ENCODE measurements around the gene DHX9. TPM values are rescaled to one million over a fixed set of nuclear protein-coding genes. Genes with fewer than 3 reads are reported as not detected.
A peak's percentile ranks its signal among the peaks of the same experiment; 100 is the strongest.

The DHX9 gene
- total RNA-seq, 1 experiment from 2014 or later = 336 TPM

DNA sequence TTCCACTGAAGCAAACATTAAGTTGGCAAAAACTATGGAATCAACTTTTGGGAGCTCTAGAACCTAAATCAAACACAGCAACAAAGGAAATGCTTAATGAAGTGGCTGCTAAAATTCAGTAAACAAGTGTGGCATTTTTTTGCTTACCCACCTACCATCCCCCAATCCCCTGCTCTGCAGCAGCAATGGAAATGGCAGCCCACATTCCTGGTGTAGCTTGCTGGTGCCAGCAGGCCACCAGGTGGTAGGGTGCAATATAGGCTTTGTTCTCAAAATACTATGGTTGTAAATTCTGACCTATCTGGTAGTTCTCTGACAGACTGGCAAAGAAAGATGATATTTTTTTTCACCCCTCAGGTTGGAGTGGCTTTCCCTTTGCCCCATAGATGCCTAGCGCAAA lies 71.0 kb downstream of the DHX9 start:
- H3K4me1 ChIP-seq (ENCODE audit: insufficient read depth, low read length) = peaks cover 3% of the 10 kb centered on the region; the same call in 1 of the 2 replicates
- peak overlapping the region; percentile 84 for H2AFZ ChIP-seq (ENCODE audit: low read length)
- H3K4me2 ChIP-seq (ENCODE audit: insufficient read depth, insufficient read length, low read length) = no peak overlapping the region

More for the DNA sequence above, 71.0 kb downstream of the DHX9 start:
- Histone ChIP-seq H4K5ac (ENCODE audit: insufficient read length, low read depth, low read length) (no peak overlapping the region), H2BK5ac (ENCODE audit: insufficient read length, low read length) (no peak overlapping the region), H4K20me1 (ENCODE audit: control insufficient read depth, insufficient read depth, insufficient read length) (no peaks in the 10 kb centered on the region), H3K23ac (ENCODE audit: insufficient read length, low read depth, low read length) (no peak overlapping the region), H3K18ac (ENCODE audit: insufficient read length, low read depth, low read length) (no peak overlapping the region), H2BK15ac (ENCODE audit: low read depth, low read length) (no peak overlapping the region), H3K9me3 (ENCODE audit: control insufficient read depth, low read depth, low read length) (no peaks in the 10 kb centered on the region), H3K14ac (ENCODE audit: insufficient read depth, low read length) (no peak overlapping the region), H2BK20ac (ENCODE audit: low read depth, low read length, poor library complexity, severe bottlenecking) (no peak overlapping the region), H2BK12ac (ENCODE audit: insufficient read length, low read depth, low read length) (peak overlapping the region; percentile 30), H3K79me1 (ENCODE audit: insufficient read depth, low read depth, low read length, poor library complexity, severe bottlenecking) (no peaks in the 10 kb centered on the region), H3T11ph (ENCODE audit: low read length) (peak overlapping the region; percentile 45), H3K9ac (ENCODE audit: extremely low read depth, insufficient read length, low read length) (no peak overlapping the region), H3K27ac (ENCODE audit: insufficient read length, low read depth, low read length) (no peak overlapping the region), H2BK120ac (ENCODE audit: low read depth, low read length, poor library complexity, severe bottlenecking) (no peak overlapping the region), H3K56ac (ENCODE audit: insufficient read length, low read depth, low read length) (no peak overlapping the region), H2AK5ac (ENCODE audit: insufficient read length, low read length) (no peak overlapping the region), H4K8ac (replicated peaks; ENCODE audit: insufficient read length, low read depth, low read length) (no peak overlapping the region), H4K91ac (ENCODE audit: insufficient read length, low read depth, low read length) (no peak overlapping the region), H3K4ac (ENCODE audit: low read depth, low read length) (no peak overlapping the region), H3K27me3 (ENCODE audit: insufficient read depth, low read length) (no peaks in the 10 kb centered on the region), H3K79me2 (ENCODE audit: insufficient read depth, low read length) (no peaks in the 10 kb centered on the region), H3K23me2 (ENCODE audit: insufficient read length, low read depth, low read length, poor library complexity, severe bottlenecking) (no peaks in the 10 kb centered on the region)
- Mint-ChIP-seq H3K9me3 (peaks cover 22 to 25% of the 10 kb centered on the region in 2 experiments), H3K27me3 (ENCODE audit: low read depth) (no peaks in the 10 kb centered on the region; the same call in 1 of the 2 replicates), H3K4me3 (no peak overlapping the region), H3K36me3 (ENCODE audit: insufficient read depth in 1 of 3, low read depth in 3 of 3) (peaks cover 11 to 22% (median 12%) of the 10 kb centered on the region in 3 experiments), H3K4me1 (peaks cover 11% of the 10 kb centered on the region in 2 experiments), H3K27ac (peak overlapping the region in 1 of 3 experiments; percentile 91; a peak in 3 of 7 replicates)
- no CpG with 5 or more reads among the region's 1 CpG for WGBS (ENCODE audit: extremely low coverage, insufficient read length, low lambda C conversion rate)
- TF ChIP-seq, protein P1, sequence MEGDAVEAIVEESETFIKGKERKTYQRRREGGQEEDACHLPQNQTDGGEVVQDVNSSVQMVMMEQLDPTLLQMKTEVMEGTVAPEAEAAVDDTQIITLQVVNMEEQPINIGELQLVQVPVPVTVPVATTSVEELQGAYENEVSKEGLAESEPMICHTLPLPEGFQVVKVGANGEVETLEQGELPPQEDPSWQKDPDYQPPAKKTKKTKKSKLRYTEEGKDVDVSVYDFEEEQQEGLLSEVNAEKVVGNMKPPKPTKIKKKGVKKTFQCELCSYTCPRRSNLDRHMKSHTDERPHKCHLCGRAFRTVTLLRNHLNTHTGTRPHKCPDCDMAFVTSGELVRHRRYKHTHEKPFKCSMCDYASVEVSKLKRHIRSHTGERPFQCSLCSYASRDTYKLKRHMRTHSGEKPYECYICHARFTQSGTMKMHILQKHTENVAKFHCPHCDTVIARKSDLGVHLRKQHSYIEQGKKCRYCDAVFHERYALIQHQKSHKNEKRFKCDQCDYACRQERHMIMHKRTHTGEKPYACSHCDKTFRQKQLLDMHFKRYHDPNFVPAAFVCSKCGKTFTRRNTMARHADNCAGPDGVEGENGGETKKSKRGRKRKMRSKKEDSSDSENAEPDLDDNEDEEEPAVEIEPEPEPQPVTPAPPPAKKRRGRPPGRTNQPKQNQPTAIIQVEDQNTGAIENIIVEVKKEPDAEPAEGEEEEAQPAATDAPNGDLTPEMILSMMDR (conservative IDR thresholded peaks at IDR 0.05) = peak; percentile 37; the same call in 2 of the 3 replicates
- DNase-seq = peak; percentile 65
